Lower leg skin (tissue), 4 donors: ENCODE data around the gene OVOL2. TPM values are rescaled to one million over a fixed set of nuclear protein-coding genes. Genes with fewer than 3 reads are reported as not detected.

Experiments used
- DNase-seq, 2 donors: peaks; one replicate each; pipeline ENCODE4 v3.0.0-alpha.2; 2019; ENCODE audit warnings: low spot score in 2 of 2
- H3K4me3 ChIP-seq: fragments of 200-600 bp; sonication (generic); 2 replicates; pipeline ENCODE4 v1.5.1; 2017; ENCODE audit warnings: mild to moderate bottlenecking, low read depth; ENCODE audit not compliant: poor library complexity, severe bottlenecking
- CTCF ChIP-seq, 3 donors: fragments of 450-650 bp; IDR thresholded peaks; one replicate each; pipeline ENCODE4 v1.5.1; 2016; ENCODE audit warnings: antibody characterized with exemption in 3 of 3, mild to moderate bottlenecking in 3 of 3, moderate library complexity in 2 of 3
- POLR2A ChIP-seq, 2 donors: fragments of 450-650 bp; IDR thresholded peaks; one replicate each; pipeline ENCODE4 v1.6.1; 2016 to 2017; ENCODE audit warnings: antibody characterized with exemption in 2 of 2, mild to moderate bottlenecking in 1 of 2, moderate library complexity in 1 of 2
- WGBS, 2 donors: methylation state at CpG; one replicate each; pipeline ENCODE4 v1.1.5; 2018; 5-methylcytosine and 5-hydroxymethylcytosine counted together
- intact Hi-C: fragments of 100-400 bp; cut with DNase I; formaldehyde crosslinking; loops from one replicate; pipeline ENCODE4 v1.15.0; 2023; ENCODE audit warnings: low total_unique reads
- total RNA-seq, 4 donors: library from RNA; depleted of rRNA; stranded (reverse); fragments of >200 nt; gene quantifications; one replicate each; pipeline ENCODE4 v1.1.0, GENCODE V29; 2016

The OVOL2 gene
- total RNA-seq, 4 donors from 2014 or later = 22.9 to 46.6 (median 31.4) TPM

- no peak overlapping the region for H3K4me3 ChIP-seq
- no peak for DNase-seq
- intact Hi-C loops = no loop called here
- WGBS, 2 donors = 92 to 97% methylated on average over 2 of the region's 2 CpGs
- TF ChIP-seq CTCF (IDR thresholded peaks at IDR 0.05) (no peak), POLR2A (IDR thresholded peaks at IDR 0.05) (no peak)
These were observed 44.8 kb downstream of the OVOL2 start for GRCh38 chr20:18012901-18013300.

GRCh38 chr20:18011951-18012645 lies 45.6 kb downstream of the OVOL2 start:
- intact Hi-C loops = no loop called here
- no peak for DNase-seq
- H3K4me3 ChIP-seq = no peak overlapping the region
- WGBS, 2 donors = 89 to 91% methylated on average over 21 of the region's 21 CpGs
- no peak for TF ChIP-seq POLR2A (IDR thresholded peaks at IDR 0.05)
- no peak for TF ChIP-seq CTCF (IDR thresholded peaks at IDR 0.05)

- 91 to 92% methylated on average over 14 of the region's 14 CpGs for WGBS, 2 donors
These were observed 46.2 kb downstream of the OVOL2 start for GRCh38 chr20:18011482-18011881.

GRCh38 chr20:18009116-18009515 lies 48.6 kb downstream of the OVOL2 start:
- DNase-seq = no peak
- H3K4me3 ChIP-seq = no peak overlapping the region
- TF ChIP-seq CTCF (IDR thresholded peaks at IDR 0.05) (no peak), POLR2A (IDR thresholded peaks at IDR 0.05) (no peak)
- WGBS, 2 donors = 88 to 95% methylated on average over 7 of the region's 7 CpGs
- intact Hi-C loops = loop anchor here (10.0 kb wide), 1 partner anchor 324 kb away; the partner anchor contains the start of gene RRBP1

More at GRCh38 chr20:18011482-18011881, 46.2 kb downstream of the OVOL2 start:
- intact Hi-C loops = no loop called here
- H3K4me3 ChIP-seq = no peak overlapping the region
- TF ChIP-seq CTCF (IDR thresholded peaks at IDR 0.05) (no peak), POLR2A (IDR thresholded peaks at IDR 0.05) (no peak)
- no peak for DNase-seq

GRCh38 chr20:18007534-18008292 lies 50.0 kb downstream of the OVOL2 start:
- TF ChIP-seq POLR2A (IDR thresholded peaks at IDR 0.05) = no peak
- WGBS, 2 donors = 59 to 61% methylated on average over 18 to 19 of the region's 19 CpGs
- H3K4me3 ChIP-seq = no peak overlapping the region
- intact Hi-C loops = loop anchor here (10.0 kb wide), 1 partner anchor 323 kb away; the partner anchor contains the start of gene RRBP1
- DNase-seq = no peak

- no peak overlapping the region for H3K4me3 ChIP-seq
- TF ChIP-seq CTCF (IDR thresholded peaks at IDR 0.05) = no peak
- no peak for TF ChIP-seq POLR2A (IDR thresholded peaks at IDR 0.05)
- intact Hi-C loops = loop anchor here (10.0 kb wide), 1 partner anchor 322 kb away; the partner anchor contains the start of gene RRBP1
- WGBS, 2 donors = 93 to 98% methylated on average over 7 of the region's 7 CpGs
- DNase-seq = no peak
These were observed 51.0 kb downstream of the OVOL2 start for GRCh38 chr20:18006684-18007083.
